HG02885 (cell line): ENCODE results near the gene GNAI2.
"Not testable (repeated sequence)": the region's sequence is repeated elsewhere in the genome, so short reads cannot be mapped to it uniquely, and the experiment has no call there.

Experiments
- ATAC-seq: cut with Tn5 transposase; IDR thresholded peaks from one replicate; pipeline ENCODE4 v1.9.1; 2021; ENCODE audit warnings: mild to moderate bottlenecking; ENCODE audit not compliant: unreplicated experiment, poor library complexity

Gene GNAI2

DNA sequence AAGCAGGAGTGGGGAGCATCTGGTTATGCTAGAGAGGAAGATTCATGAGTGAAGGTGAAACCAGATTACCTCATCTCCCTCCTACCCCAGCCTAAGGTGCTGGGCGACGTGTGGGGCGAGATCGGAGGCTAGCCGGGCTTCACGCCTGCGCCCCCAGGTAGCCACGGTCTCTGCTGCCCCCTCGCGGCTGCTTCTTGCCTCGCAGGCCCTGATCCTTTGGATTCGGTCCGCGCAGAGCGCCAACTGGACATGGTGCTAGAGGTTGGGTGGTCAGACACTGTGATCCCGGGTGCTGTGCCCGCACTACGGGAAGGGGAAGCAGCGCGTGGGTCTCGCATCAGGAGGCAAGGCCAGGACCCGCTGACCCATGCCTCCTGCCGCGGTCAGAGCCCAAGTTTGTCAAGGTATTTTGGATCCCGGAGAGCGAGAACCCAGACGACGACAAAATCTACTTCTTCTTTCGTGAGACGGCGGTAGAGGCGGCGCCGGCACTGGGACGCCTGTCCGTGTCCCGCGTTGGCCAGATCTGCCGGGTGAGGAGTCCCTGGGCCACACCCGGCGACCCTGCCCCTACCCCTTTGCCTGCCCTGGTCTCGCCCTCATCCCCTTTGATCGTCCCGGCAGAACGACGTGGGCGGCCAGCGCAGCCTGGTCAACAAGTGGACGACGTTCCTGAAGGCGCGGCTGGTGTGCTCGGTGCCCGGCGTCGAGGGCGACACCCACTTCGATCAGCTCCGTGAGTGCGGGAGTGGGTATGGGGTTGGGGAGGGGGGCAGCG is 37.1 kb downstream of the GNAI2 start:
- ATAC-seq, result peak; percentile 86

DNA sequence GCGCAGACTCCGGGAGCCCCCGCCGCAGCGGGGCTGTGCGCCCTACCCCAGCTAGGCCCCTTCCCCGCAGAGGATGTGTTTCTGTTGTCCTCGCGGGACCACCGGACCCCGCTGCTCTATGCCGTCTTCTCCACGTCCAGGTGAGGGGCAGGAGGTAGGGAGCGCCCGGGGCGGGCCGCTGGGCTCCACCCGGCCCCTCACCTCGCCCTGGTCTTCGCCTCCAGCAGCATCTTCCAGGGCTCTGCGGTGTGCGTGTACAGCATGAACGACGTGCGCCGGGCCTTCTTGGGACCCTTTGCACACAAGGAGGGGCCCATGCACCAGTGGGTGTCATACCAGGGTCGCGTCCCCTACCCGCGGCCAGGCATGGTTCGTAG is 37.7 kb downstream of the GNAI2 start:
- no peak for ATAC-seq

DNA sequence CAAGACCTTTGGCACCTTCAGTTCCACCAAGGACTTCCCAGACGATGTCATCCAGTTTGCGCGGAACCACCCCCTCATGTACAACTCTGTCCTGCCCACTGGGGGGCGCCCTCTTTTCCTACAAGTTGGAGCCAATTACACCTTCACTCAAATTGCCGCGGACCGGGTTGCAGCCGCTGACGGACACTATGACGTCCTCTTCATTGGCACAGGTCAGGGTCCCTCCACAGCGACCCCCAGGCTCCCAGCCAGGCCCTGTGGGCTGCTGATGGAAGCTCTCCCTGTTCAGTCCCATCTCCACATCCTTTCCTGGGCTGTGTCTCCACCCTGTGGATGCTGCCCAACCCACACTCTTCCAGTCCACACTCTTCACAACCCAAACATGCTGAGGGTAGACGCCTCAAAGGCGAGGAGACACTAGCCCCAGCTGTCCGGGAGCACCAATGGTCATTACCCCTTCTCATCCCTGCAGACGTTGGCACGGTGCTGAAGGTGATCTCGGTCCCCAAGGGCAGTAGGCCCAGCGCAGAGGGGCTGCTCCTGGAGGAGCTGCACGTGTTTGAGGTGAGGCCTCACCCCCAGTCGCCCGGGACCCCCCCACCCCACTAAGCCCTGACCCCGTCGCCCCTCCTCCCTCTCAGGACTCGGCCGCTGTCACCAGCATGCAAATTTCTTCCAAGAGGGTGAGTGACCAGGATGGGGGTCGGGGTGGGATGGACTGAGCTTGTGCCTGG is 38.5 kb downstream of the GNAI2 start:
- ATAC-seq, result no peak

DNA sequence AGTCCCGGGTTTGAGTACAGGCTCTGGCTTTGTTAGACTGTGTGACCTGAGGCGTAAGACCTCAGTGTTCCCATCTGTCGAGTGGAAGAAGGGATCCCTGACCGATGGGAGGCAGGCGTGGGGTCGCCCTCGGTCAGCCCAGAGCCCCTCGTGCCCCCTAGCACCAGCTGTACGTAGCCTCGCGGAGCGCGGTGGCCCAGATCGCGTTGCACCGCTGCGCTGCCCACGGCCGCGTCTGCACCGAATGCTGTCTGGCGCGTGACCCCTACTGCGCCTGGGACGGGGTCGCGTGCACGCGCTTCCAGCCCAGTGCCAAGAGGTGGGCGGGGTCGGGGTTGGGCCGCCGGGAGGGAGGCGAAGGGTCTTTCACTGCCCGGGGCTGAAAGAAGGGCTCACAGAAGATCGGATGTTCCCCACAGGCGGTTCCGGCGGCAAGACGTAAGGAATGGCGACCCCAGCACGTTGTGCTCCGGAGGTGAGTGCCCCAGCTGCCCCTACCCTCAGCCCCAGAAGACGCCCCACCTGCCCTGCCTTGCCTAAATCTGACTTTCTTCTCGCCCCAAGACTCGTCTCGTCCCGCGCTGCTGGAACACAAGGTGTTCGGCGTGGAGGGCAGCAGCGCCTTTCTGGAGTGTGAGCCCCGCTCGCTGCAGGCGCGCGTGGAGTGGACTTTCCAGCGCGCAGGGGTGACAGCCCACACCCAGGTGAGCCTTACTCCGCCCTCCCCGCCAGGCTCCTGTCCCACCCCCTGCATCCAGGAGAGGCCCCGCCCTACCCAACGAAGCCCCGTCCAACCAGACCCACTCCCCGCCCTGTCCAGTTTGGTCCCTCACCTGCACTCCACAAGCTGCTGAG is 39.4 kb downstream of the GNAI2 start:
- ATAC-seq, result no peak

DNA sequence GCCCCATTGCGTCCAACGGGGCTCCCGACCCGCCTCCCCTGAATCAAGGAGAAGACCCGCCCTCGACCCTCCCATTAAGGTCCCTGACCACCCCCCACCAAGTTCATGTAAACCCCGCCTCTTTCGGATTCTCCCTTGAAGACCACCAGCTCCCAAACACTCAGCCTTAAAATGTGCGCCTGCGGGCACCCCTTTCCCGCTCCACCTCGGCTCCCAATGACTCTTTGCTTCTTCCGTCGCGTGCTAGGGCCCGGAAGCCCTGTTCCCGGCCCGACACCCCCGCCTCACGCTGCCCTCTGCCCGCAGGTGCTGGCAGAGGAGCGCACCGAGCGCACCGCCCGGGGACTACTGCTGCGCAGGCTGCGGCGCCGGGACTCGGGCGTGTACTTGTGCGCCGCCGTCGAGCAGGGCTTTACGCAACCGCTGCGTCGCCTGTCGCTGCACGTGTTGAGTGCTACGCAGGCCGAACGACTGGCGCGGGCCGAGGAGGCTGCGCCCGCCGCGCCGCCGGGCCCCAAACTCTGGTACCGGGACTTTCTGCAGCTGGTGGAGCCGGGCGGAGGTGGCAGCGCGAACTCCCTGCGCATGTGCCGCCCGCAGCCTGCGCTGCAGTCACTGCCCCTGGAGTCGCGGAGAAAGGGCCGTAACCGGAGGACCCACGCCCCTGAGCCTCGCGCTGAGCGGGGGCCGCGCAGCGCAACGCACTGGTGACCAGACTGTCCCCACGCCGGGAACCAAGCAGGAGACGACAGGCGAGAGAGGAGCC is 40.2 kb downstream of the GNAI2 start:
- no peak for ATAC-seq

DNA sequence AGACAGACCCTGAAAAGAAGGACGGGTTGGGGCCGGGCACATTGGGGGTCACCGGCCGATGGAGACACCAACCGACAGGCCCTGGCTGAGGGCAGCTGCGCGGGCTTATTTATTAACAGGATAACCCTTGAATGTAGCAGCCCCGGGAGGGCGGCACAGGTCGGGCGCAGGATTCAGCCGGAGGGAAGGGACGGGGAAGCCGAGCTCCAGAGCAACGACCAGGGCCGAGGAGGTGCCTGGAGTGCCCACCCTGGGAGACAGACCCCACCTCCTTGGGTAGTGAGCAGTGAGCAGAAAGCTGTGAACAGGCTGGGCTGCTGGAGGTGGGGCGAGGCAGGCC is 40.7 kb downstream of the GNAI2 start:
- ATAC-seq, result no peak

DNA sequence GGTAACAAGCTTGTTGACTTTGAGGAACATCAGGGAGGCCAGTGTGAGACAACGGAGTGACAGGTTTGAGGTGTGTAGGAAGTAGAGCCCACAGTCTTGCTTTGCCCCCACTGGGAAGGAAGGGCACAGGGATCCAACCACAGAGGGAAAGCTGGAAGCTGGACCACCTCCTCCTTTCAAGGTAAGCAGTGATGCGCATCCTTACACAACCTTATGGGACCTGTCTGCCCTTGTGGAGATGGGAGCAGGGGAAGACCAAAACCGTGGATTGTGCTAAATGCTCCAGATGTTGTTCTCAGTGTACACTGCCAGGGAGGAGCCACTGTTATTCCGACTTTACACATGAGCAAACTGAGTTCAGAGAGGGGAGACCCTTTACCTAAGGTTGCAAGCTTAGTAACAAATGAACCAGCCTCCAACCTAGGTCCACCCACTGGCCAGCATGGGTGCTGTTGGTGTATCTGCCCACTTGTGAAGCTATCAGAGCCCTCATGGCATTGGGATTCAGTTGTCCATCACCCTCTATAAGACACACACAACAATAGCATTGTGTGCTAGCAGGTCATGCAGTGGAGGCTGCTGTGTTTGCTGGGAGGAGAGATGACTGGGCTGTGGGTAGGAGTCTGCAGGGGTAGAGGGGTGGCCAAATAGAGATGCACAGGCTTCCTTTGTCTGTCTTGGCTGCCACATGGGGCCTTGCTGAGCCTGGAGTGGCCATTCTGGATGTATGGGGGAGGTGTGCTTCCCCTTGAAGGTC is 42.3 kb downstream of the GNAI2 start:
- no peak for ATAC-seq

DNA sequence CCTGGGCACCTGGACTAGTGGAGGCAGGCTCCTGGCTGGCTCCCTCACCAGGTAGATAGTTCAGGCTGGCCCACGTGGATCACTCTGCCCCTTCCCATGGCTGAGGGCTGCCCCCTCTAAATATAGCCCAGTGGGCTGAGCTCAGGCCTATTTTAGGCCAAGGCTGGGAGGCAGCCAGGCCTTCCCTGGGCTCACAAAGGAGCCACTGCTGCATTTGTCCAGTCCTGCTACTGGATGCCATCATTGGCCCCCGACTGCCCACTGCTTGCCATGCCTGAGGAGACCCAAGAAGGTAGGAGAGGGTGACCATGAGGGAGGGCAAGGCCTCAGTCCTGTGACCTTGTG is 42.8 kb downstream of the GNAI2 start, which contains the start of gene LSMEM2:
LSMEM2 (plus strand) TSS at position 208 of the 345 bp plus-strand sequence; CDS start at position 235, 27 bp downstream.
- ATAC-seq, result no peak

DNA sequence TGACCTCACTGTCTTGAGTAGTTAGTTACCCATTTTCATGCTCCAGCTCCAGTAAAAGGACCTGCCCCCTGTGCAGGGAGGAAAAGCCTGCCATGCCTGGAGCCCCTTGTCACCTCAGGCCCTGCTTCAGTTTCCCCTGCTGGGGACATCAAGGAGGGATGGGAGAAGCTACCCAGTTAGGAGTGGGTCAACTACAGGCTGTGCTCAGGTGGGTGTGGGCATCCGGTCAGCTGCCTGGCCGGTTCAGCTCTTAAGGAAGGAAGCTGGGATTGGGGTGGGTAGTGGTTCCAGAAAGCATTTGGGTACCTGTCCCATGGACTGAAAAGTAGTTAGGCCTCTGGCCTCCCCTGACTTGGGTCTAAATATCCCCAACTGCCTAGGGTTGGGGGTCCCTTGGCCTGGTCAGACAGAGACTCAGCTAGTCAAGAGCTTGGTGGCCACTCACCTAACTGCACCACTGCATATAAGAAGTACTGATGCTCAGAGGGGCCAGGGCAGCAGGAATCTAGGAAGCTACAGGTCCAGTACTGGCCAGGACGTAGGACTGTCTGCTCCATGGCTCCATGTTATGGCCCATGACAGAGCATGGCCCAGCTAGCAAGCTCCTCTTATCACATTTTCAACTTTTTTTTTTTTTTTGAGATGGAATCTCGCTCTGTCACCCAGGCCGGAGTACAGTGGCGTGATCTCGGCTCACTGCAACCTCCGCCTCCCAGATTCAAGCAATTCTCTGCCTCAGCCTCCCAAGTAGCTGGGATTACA is 43.4 kb downstream of the GNAI2 start:
- ATAC-seq, result no peak

DNA sequence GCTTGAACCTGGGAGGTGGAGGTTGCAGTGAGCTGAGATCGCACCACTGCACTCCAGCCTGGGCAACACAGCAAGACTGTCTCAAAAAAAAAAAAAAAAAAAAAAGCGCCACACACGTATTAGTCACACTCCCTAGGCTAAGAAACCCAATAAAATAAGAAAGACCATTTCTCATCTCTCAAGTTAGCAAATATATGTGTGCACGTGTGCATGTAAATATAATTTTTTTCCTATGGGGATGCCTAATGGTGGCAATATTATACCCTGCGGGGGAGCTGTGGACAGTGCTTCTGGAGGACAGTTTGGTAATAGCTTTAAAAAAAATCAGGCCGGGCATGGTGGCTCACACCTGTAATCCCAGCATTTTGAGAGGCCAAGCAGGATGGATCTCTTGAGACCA is 48.1 kb downstream of the GNAI2 start:
- ATAC-seq, result not testable (repeated sequence)

DNA sequence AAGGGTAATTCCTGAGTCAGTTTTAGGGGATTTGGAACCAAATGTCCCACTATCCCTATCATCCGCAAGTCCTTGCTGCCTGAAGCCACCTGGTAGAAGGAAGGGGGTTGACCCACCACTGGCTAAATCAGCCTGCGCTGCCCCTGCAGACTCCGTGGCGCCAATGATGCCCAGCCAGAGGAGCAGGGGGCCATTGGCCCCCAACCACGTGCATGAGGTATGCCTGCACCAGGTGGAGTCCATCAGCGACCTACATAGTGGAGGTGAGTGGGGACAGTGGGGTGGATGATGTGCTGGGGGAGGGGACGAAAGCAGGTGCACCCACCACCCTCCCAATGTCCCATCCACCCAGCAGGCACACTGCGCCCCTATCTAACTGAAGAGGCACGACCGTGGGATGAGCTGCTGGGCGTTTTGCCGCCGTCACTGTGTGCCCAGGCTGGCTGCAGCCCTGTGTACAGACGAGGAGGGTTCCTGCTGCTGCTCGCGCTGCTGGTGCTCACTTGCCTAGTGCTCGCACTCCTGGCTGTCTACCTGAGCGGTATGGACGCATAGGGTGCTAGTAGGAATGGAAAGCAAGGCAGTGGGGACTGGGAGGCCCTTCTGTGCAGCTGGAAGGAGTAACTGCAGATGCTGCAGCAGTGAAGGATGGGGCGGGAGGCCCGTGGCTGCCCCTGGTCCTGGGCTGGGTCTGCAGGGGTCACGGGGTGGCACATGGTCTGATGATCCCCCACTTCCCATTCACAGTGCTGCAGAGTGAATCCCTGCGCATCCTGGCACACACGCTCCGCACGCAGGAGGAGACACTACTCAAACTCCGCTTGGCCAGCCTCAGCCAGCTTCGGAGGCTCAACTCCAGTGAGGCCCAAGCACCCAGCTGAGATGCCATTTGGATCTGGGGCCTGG is 50.6 kb downstream of the GNAI2 start:
- no peak for ATAC-seq

DNA sequence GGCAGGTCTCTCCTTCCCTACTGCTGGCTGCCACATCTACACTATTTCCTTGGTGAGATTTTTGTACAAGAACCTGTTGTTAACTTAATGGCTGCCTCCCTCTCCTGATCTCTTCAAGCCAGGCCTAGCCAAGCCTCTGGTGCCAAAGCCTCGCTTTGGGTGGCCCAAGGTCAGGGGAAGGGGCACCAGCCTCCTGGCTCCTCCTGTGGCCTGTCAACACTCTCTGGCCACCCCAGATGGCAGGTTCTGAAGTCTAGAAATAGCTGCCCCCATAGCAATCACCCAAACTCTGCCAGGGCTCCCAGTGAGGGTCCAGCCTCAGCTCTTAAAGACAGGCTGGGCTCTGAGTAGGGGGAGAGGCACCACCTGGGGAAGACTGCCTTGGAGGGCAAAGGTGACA is 51.3 kb downstream of the GNAI2 start:
- ATAC-seq, result no peak

DNA sequence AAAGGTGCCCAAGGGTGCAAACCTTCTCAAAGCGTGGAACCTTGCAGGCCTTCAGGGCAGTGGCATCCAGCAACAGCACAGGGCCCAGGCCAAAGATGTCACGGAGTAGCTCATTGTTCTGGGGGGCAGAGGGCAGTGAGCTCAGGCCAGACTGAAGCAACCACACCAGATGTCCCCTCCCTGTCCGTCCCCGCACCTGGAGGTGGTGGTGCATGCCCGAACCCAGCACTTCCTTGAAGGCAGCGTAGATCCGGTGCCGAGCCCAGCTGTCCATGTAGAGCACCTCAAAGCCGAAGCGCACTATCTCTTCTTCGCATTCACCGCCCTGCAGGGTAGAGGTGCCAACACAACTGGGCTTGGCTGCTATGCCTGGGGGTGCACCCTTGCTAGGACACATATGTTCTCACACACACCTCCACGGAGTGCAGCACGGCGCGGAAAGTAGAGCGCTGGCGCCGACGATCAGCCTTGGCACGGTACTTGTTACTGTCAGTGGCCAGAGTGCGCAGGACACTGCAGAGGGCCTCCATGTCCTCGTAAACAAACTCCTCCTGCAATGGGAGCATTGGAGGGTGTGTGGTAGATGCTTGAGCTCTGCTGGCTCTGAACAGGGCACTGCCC is 52.5 kb downstream of the GNAI2 start:
- ATAC-seq, result no peak

DNA sequence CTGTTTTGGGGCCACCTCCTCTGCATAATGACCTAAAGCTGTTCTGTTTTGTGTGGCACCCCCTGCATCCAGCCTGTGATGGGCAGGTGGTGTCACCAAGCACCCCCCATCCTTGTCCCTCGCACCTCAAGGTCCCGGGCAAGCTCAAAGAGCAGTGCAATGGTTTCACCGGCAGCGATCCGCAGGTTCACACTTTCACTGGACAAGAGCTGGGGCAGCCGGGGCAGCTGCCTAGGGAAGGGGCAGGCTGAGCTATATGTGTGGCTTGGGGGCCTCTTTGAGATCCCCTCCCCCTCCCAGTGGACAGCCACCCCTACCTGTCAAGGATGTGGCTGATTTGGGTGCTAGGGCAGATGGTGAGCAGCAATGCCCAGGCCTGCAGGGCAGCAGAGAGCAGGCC is 53.1 kb downstream of the GNAI2 start:
- ATAC-seq, result no peak

DNA sequence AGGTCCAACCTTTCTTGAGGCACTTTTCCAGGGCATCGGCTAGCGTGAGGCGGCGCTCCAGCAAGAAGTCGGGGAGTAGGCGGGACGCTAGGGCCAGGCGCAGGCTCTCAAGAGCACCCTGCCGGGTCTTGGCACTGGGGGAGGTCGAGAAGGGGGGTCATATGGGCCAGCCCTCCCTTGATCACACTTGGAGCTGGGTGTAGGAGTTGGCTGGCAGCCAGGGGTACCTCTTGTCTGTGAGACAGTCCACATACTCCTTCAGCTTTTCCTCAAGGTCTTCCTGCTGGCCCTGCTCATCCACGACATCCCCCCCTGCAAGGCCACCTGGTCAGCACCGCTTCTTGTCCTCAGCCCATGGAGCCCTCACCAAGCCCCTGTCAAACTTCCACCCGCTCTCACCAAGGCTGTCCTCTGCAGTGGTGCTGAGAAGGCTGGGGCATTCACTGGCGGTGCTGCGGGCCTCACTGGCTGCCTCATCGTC is 54.2 kb downstream of the GNAI2 start:
- no peak for ATAC-seq

DNA sequence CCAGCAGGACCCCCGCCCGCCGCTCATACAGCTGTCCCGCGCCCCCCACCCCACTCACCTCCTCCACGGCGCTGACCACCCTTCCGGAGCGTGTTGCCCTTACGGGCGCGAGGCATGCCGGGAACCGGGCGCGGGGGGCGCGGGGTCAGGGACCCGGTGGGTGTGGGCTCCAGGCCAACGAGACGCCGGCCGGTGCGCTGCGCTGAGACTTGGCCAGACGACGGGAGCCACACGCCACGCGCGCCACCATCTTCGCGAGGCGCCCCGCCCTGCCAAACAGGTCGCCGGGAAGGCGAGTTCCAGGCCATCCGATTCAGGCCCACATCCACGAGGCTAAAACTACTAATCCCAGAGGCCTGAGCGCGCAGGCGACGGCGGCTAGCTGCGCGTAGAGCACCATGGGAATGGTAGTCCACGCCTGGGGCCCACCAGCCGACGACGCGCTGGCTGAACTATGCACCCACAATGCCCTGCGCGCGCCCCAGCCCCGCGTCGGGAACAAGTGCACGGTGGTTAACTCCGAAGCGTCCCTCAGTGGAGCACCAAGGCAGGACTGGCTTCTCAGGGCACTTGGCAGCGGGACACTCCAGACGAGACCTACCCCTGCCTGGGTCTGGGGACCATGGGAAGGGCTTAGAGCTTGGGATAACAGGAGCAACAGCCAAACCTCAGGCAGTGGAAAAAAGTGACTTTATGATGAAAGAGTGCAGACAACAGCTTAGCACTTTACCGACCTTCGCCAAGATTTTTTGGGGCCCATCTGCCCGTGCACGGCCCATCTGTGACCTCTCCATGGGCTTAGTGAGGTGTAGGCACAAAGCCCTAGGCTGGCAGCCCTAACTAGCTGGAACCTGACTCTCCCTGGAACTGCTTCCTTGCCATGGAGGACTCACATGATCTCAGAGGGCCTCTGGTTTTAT is 56.4 kb downstream of the GNAI2 start, which contains the start of gene IFRD2:
IFRD2 (minus strand) TSS at position 271 of the 920 bp plus-strand sequence; CDS start at position 116, 155 bp downstream.
- ATAC-seq, result peak; percentile 98
